GM12873 (cell line): ENCODE results near the gene TNNT1.

Experiments
- CTCF ChIP-seq: IDR thresholded peaks from 2 replicates; pipeline ENCODE4 v1.5.1; 2012; ENCODE audit warnings: low read depth, mild to moderate bottlenecking, moderate library complexity, low read length, control low read depth; ENCODE audit not compliant: insufficient read depth; ENCODE audit errors: missing control alignments

Gene TNNT1

DNA sequence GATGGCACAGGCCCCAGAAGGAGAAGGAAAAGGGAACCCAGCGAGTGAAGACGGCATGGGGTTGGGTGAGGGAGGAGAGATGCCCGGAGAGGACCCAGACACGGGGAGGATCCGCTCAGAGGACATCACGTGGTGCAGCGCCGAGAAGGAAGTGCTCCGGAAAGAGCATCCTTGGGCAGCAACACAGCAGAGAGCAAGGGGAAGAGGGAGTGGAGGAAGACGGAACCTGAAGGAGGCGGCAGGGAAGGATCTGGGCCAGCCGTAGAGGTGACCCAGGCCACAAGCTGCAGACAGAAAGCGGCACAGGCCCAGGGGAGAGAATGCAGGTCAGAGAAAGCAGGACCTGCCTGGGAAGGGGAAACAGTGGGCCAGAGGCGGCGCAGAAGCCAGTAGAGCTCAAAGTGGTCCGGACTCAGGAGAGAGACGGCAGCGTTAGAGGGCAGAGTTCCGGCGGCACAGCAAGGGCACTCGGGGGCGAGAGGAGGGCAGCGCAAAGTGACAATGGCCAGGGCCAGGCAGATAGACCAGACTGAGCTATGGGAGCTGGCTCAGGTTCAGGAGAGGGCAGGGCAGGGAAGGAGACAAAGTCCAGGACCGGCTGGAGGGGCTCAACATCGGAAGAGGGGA lies 32.7 kb downstream of the TNNT1 start:
- TF ChIP-seq CTCF: peak; percentile 6

DNA sequence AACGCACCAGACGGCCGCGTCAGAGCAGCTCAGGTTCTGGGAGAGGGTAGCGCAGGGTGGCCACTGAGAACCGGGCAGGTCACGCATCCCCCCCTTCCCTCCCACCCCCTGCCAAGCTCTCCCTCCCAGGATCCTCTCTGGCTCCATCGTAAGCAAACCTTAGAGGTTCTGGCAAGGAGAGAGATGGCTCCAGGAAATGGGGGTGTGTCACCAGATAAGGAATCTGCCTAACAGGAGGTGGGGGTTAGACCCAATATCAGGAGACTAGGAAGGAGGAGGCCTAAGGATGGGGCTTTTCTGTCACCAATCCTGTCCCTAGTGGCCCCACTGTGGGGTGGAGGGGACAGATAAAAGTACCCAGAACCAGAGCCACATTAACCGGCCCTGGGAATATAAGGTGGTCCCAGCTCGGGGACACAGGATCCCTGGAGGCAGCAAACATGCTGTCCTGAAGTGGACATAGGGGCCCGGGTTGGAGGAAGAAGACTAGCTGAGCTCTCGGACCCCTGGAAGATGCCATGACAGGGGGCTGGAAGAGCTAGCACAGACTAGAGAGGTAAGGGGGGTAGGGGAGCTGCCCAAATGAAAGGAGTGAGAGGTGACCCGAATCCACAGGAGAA lies 33.5 kb downstream of the TNNT1 start:
- TF ChIP-seq CTCF: no peak

- TF ChIP-seq CTCF: no peak
Measured at GRCh38 chr19:55114566-55115145, 34.4 kb downstream of the TNNT1 start.

DNA sequence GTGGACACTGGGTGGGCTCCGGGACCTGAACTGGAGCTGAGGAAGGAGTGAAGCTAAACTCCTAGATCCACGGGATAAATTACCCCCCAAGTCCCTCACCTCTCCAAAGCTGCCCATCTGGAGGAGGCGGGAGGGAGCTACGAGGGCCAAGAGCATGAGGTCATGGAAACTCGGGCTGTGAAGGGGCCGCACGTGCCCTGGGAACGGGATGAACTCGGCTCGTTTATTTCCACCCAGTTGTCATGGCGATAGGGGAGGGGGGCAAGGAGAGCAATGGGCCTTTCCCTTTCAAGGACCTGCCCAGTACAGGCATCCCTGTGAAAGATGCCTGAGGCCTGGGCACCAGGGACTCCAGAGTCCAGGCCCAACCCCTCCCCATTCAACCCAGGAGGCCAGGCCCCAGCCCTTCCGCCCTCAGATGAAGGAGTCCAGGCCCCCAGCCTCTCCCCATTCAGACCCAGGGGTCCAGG lies 35.4 kb downstream of the TNNT1 start:
- no peak for TF ChIP-seq CTCF

DNA sequence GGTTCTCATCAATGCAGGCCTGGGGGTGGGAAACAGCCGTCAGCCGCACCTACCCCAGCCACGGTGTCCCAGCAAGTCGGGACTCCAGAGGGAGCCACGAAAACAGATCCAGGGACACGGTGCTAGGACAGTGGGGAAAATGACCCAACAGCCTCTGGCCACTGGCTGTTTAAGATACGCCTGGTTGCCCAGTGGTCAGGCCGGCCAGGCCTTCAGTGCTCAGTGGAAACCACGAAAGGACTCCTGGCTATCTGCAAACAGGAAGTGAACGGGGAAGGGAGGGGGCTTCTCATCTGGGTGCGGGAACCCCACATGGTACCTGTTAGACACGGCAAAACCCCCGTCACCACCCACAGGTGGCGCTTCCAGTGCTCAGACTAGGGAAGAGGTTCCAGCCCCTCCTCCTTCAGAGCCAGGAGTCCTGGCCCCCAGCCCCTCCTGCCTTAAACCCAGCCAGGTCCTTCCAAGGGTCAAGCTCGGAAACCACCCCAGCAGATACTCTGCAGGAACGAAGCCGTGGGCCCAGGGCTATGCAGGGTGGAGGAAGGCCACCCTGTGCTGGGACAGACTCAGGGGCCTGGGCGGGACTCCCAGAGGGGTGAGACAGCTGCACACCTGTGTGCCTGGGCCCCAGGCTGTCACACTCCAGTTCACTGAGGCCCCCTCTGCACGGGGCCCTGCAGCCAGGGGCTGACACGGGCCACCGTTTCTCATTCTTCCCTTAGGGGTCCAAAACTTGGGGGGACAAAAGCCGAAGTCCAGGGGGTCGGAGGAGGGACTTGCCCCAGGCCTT lies 36.0 kb downstream of the TNNT1 start:
- TF ChIP-seq CTCF: peak; percentile 20

DNA sequence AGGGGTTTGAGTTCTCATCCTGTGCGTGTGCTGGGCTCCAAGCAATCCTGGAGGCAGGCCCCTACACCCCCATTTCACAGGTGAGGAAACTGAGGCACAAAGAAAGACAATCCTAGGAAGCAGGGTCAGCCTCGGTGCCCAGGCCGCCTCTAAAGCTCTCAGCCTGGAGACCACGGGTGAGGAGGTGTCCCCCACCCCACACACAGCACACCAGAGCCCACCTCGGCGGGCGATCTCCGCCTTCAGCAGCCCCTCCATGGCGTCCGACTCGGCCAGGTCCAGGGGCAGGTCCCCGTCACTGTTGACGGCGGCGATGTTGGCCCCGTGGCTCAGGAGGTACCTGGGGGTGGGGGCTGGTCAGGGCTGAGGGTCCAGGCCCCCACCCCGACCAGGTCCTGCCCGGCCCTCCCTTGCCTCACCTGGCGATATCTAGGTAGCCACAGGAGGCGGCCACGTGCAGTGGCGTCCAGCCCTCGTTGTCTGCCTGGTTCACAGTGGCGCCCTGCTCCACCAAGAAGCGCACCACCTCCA lies 36.7 kb downstream of the TNNT1 start:
- no peak for TF ChIP-seq CTCF
